Fibroblast of mammary gland (primary cell): ENCODE data around the gene BPHL.
"Not testable (repeated sequence)": the region's sequence is repeated elsewhere in the genome, so short reads cannot be mapped to it uniquely, and the experiment has no call there.

Source experiments
- DNase-seq: peaks from one replicate; pipeline ENCODE4 v3.0.0-alpha.2; 2010; ENCODE audit warnings: low read depth
- H3K4me3 ChIP-seq: 2 replicates; pipeline ENCODE4 v1.5.1; 2011; ENCODE audit warnings: low read depth, mild to moderate bottlenecking, low read length, moderate library complexity; ENCODE audit not compliant: control insufficient read depth
- TF ChIP-seq, protein P1 (sequence below): conservative IDR thresholded peaks from 2 replicates; pipeline ENCODE4 v1.5.1; 2011; ENCODE audit warnings: low read depth, low read length, inconsistent platforms; ENCODE audit not compliant: control insufficient read depth, insufficient read depth

BPHL gene

DNA sequence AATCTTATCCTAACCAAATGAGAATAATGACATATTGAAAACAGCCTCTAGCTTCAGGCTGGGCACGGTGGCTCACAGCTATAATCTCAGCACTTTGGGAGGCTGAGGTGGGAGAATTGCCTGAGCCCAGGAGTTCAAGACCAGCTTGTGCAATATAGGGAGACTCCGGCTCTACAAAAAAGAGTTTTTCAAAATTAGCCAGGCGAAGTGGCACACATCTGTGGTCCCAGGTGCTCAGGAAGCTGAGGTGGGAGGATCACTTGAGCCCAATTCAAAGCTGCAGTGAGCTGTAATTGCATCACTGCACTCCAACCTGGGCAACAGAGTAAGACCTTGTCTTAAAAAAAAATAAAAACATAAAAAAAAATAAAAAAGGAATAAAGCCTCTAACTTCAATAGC is 34.2 kb downstream of the BPHL start:
- DNase-seq = no peak
- TF ChIP-seq, protein P1, sequence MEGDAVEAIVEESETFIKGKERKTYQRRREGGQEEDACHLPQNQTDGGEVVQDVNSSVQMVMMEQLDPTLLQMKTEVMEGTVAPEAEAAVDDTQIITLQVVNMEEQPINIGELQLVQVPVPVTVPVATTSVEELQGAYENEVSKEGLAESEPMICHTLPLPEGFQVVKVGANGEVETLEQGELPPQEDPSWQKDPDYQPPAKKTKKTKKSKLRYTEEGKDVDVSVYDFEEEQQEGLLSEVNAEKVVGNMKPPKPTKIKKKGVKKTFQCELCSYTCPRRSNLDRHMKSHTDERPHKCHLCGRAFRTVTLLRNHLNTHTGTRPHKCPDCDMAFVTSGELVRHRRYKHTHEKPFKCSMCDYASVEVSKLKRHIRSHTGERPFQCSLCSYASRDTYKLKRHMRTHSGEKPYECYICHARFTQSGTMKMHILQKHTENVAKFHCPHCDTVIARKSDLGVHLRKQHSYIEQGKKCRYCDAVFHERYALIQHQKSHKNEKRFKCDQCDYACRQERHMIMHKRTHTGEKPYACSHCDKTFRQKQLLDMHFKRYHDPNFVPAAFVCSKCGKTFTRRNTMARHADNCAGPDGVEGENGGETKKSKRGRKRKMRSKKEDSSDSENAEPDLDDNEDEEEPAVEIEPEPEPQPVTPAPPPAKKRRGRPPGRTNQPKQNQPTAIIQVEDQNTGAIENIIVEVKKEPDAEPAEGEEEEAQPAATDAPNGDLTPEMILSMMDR = no peak
- H3K4me3 ChIP-seq = no peak overlapping the region

DNA sequence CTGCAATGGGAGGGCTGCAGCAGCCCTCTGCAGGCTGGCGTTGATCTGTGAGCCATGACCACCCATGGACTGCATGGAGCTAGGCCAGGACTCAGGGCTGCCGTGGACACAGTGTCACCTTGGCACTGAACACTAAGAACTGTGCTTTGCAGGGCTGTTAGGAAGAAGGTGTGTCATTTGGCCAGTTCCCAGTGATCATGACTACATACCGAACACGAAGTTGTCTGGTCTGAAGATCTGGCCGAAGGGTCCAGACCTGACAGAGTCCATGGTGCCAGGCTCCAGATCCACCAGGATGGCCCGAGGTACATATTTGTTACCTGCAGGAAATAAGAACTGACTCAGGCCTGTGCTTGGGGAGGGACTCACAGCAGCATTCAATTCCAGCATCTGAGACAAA is 36.9 kb downstream of the BPHL start:
- H3K4me3 ChIP-seq, DNase-seq: not testable (repeated sequence)

DNA sequence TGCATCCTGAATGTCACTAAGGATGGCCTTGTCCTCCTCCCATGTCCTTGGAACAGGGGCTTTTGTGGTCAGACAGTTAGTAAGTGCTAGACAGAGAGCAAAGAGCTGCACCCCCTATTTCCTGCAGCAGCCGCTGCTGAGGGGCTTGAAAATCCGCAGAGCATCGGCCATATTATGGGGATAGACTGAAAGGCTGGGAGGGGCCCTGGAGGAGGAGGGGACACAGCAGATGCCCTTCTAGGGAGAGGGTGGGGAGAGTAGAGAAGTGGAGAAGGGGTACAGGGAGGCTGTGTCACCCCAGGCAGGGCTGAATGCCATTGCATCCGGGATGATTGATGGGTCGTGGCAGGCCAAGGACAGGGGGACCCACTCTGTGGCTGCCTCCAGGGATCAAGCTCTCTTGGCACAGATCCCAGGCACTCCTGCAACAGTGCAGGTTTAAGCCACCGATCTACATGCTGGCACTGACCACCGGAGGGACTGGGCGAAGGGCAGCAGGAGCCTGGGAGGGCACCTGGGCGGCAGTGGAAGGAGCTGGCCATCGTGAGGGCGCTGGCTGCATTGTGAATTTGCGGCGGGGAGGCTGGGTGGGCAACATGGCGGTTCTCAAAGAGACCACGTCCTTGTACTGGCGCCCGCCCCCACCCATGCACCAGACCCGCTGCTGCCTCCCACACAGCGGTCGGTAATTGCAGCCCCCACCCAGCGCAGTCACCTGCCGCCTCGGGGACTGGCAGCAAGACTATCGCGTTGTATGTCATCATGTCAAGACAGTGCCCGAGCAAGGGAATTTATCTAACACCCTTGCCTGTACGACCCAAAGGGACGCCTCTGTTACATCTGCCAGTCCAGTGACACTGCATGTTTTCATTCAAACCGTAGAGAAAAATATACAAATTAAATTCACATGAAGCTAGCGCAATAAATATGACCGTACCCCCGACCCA is 37.9 kb downstream of the BPHL start:
- peak overlapping the region; percentile 88 for H3K4me3 ChIP-seq
- not testable (repeated sequence) for DNase-seq

DNA sequence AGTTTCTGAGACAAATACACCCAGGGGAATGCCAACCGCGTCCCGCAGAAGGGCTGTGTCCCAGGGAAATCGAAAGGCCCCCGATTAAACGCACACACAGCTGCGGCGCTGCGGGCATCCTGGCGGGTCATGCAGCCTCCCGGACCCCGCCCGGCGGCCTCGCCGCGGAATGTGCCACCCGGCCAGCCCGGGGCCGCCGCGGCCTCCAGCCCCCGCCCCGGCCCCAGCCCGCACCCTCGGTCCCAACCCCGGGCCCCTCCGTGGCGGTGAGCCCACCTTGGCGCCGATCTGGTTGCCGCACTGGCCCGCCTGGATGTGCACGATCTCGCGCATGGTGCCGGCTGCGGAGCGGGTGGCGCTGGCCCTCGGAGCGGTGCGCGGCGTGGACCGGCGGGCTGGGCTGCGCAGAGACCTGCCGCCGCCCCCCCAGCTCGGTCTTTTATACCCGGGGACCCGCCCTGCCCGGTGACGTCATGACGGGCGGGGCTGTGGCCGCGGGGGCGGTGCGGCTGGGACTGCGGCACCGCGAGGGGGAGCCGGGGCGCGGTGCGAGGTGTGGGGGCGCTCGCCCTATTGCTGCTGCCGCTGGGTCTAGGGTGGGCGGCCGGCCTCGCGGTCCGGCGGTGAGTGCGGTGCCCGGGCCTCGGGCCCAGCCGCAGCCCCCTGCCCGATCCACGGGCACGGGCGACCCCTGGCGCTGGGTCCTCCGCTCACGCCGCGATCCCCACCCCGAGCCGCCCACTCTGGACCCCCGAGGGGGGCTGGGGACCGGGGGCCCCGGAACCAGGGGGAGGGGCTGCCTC is 38.8 kb downstream of the BPHL start, which contains the start of gene TUBB2A:
Gene TUBB2A, minus strand, starts transcription at position 414 of the 803 bp plus-strand sequence. Its CDS starts 81 bp downstream, at position 333.
- TF ChIP-seq, protein P1 = no peak
- peak; percentile 69 for DNase-seq
- peak within 1 kb of the TSS; percentile 88 for H3K4me3 ChIP-seq

DNA sequence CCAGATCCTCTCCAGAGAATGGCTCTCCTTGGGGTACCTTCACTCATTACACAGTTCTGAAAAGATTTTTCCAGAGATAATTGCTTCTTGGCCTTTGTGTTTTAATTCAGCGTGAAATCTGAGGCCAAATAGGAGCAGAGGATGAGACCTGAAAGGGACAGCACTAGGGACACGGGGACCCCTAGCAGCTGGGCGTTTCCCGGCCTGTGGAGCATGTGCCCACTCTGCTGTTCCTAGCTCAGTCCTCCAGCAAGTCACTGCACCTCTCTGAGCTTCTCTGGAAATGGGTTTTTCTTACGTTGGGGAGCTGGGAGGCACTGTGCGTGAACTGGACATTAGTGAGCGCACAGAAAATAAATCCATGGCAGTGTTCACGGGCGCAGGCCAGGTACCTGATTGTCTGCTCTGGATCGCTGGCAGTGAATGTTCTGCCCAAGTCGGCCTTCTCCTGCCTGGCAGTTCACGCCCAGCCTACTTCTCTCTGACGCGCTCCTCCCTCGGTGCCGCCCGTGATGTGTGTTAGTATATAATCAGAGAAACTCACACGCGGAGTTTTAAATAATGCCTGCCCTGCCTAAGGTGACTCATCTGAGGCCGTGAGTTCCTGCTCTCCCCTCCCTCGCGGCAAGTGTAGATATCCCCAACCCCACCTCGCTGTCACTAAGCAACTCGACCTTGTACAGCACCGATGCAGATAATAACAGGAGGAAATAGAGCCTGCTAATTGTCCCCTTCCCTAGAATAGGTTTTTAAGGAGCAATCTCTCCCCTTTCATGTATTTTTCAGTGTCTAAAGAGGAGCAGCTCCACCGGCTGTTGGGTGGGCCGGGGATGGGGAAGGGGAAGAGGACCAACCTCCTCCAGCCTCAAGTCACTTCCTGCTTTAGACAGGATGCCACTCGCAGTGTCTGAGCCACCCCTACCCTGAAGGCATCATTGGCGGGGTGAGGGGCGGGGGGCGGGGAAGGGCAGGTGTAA is 41.6 kb downstream of the BPHL start:
- peak; percentile 32 for DNase-seq
- no peak overlapping the region for H3K4me3 ChIP-seq
- TF ChIP-seq, protein P1 = no peak

DNA sequence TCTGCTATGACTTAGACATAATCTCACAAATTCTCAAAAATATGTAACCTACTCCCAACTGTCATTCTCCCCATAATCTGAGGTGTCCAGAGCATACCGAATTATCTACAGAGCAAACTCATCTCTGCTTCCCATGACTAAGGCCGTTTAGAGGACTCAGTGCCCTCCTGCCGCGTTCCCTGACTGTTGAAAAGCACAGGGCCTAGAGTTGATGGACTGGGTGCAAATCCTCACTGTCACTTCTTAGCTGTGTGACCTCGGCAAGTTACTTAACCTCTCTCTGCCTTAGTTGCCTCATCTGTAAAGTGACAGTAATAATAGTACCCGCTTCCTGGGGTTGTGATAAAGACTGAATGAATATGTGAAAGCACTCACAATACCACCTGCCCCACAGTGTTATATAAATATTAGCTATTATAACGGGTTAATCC is 43.6 kb downstream of the BPHL start:
- peak; percentile 30 for DNase-seq
- H3K4me3 ChIP-seq = peak overlapping the region; percentile 63
- TF ChIP-seq, protein P1 = no peak
